Epidermal melanocyte (primary cell): ENCODE measurements around the gene FBXO17.

ENCODE experiments used
- DNase-seq: peaks from one replicate; pipeline ENCODE4 v3.0.0; 2011; ENCODE audit warnings: low spot score; ENCODE audit not compliant: insufficient read length

FBXO17 gene

DNA sequence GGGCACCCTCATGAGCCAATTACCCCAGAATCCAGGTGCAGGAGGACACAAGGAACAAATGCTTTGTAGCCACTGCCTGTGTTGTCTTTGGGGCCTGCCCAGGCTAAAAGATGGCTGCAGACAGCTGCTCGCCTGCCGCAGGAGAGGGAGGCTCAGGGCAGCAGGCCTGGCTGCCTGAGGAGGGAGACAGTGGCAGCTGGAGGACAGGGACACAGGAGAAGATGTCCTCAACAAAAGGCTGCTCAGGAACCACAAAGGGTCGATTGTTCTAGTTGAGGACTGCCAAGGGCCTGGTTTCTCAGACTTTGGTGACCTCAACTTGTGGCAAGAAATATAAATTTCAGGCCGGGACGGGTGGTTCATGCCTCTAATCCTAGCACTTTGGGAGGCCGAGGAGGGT is 83.8 kb downstream of the FBXO17 start:
- DNase-seq = no peak
